HEK293T (cell line): ENCODE data around the gene TRNP1.

Source experiments
- ARNT ChIP-seq: fragments of 450-650 bp; IDR thresholded peaks from 2 replicates; pipeline ENCODE4 v1.6.1; 2017; ENCODE audit warnings: mild to moderate bottlenecking
- BHLHE40 ChIP-seq: fragments of 450-650 bp; IDR thresholded peaks from 2 replicates; pipeline ENCODE4 v1.6.1; 2016; ENCODE audit warnings: mild to moderate bottlenecking, moderate library complexity, borderline replicate concordance
- FOXA1 ChIP-seq: fragments of 450-650 bp; IDR thresholded peaks from 2 replicates; pipeline ENCODE4 v1.6.1; 2016; ENCODE audit warnings: mild to moderate bottlenecking
- FOXK2 ChIP-seq: fragments of 450-650 bp; IDR thresholded peaks from 2 replicates; pipeline ENCODE4 v1.6.1; 2016; ENCODE audit warnings: mild to moderate bottlenecking
- FOXM1 ChIP-seq: fragments of 450-650 bp; IDR thresholded peaks from 2 replicates; pipeline ENCODE4 v1.6.1; 2017; ENCODE audit warnings: mild to moderate bottlenecking, borderline replicate concordance

- TF ChIP-seq FOXK2 (no peak), FOXM1 (no peak), ARNT (no peak), FOXA1 (no peak), BHLHE40 (no peak)
These were observed 40.1 kb upstream of the TRNP1 start for GRCh38 chr1:26953374-26953773.
